GM21825 (cell line): ENCODE data around the gene PRIMA1.

Experiments
- ATAC-seq: cut with Tn5 transposase; IDR thresholded peaks from one replicate; pipeline ENCODE4 v1.9.1; 2021; ENCODE audit warnings: mild to moderate bottlenecking, moderate library complexity; ENCODE audit not compliant: unreplicated experiment

Gene PRIMA1

GRCh38 chr14:93797071-93797470, 8.8 kb upstream of the PRIMA1 start:
- ATAC-seq, result no peak

GRCh38 chr14:93794756-93795155, 6.5 kb upstream of the PRIMA1 start:
- ATAC-seq, result no peak

- ATAC-seq, result no peak
Measured at GRCh38 chr14:93793555-93794324, 5.5 kb upstream of the PRIMA1 start.

GRCh38 chr14:93792391-93792790, 4.1 kb upstream of the PRIMA1 start:
- ATAC-seq, result no peak

- ATAC-seq, result no peak
Measured at GRCh38 chr14:93790966-93791365, 2.7 kb upstream of the PRIMA1 start.

GRCh38 chr14:93789228-93790130, 1.2 kb upstream of the PRIMA1 start:
- ATAC-seq, result no peak

- ATAC-seq, result no peak
Measured at GRCh38 chr14:93788543-93789227, 400 bp upstream of the PRIMA1 start.

- ATAC-seq, result no peak
Measured at GRCh38 chr14:93787465-93788292, 606 bp downstream of the PRIMA1 start.

- ATAC-seq, result no peak
Measured at GRCh38 chr14:93785423-93785822, 2.9 kb downstream of the PRIMA1 start.

- no peak for ATAC-seq
Measured at GRCh38 chr14:93784878-93785277, 3.4 kb downstream of the PRIMA1 start.

GRCh38 chr14:93780813-93781400, 7.4 kb downstream of the PRIMA1 start:
- no peak for ATAC-seq

- ATAC-seq, result no peak
Measured at GRCh38 chr14:93778856-93779629, 9.2 kb downstream of the PRIMA1 start.

GRCh38 chr14:93778453-93778852, 9.8 kb downstream of the PRIMA1 start:
- ATAC-seq, result no peak

GRCh38 chr14:93775744-93776143, 12.5 kb downstream of the PRIMA1 start:
- ATAC-seq, result no peak

GRCh38 chr14:93775158-93775557, 13.1 kb downstream of the PRIMA1 start:
- no peak for ATAC-seq

GRCh38 chr14:93772263-93772662, 16.0 kb downstream of the PRIMA1 start:
- no peak for ATAC-seq

GRCh38 chr14:93765970-93766369, 22.3 kb downstream of the PRIMA1 start:
- ATAC-seq, result no peak

- no peak for ATAC-seq
Measured at GRCh38 chr14:93765155-93765554, 23.1 kb downstream of the PRIMA1 start.

- ATAC-seq, result no peak
Measured at GRCh38 chr14:93764211-93764659, 24.1 kb downstream of the PRIMA1 start.
